Glomerular endothelial cell (primary cell): Measurements from ENCODE around the gene MTCP1. TPM values are rescaled to one million over a fixed set of nuclear protein-coding genes. Genes with fewer than 3 reads are reported as not detected.
A peak's percentile ranks its signal among the peaks of the same experiment; 100 is the strongest.

Experiments
- DNase-seq: peaks from one replicate; pipeline ENCODE4 v3.0.0-alpha.2; 2011; ENCODE audit warnings: low read depth, low spot score; ENCODE audit errors: extremely low read depth
- total RNA-seq: library from RNA; depleted of rRNA; stranded (reverse); fragments of >200 nt; gene quantifications from 2 replicates; pipeline ENCODE4 v1.2.3, GENCODE V29; 2015

Gene MTCP1
- 0.92 and 6.6 TPM in 2 replicates for total RNA-seq

GRCh38 chrX:155070975-155071693, at the start of gene MTCP1, which contains the start of the genes BRCC3 and CMC4:
Gene MTCP1, minus strand, starts transcription at chrX:155071136. Its CDS starts 5,126 bp downstream, at chrX:155066010.
Gene BRCC3, plus strand, starts transcription at chrX:155071508. Its CDS starts 20 bp downstream, at chrX:155071528.
Gene CMC4, minus strand, starts transcription at chrX:155071136. Its CDS starts 7,113 bp downstream, at chrX:155064023.
- no peak for DNase-seq

GRCh38 chrX:155115174-155115819, 44.4 kb upstream of the MTCP1 start:
- no peak for DNase-seq

- DNase-seq = no peak
Measured at GRCh38 chrX:155113097-155113496, 42.2 kb upstream of the MTCP1 start.

- DNase-seq = no peak
Measured at GRCh38 chrX:155112171-155112570, 41.2 kb upstream of the MTCP1 start.

- DNase-seq = no peak
Measured at GRCh38 chrX:155108427-155108826, 37.5 kb upstream of the MTCP1 start.

GRCh38 chrX:155105919-155106318, 35.0 kb upstream of the MTCP1 start:
- no peak for DNase-seq

GRCh38 chrX:155094468-155095061, 23.6 kb upstream of the MTCP1 start:
- no peak for DNase-seq

GRCh38 chrX:155086961-155087735, 16.2 kb upstream of the MTCP1 start:
- no peak for DNase-seq

GRCh38 chrX:155086202-155086840, 15.4 kb upstream of the MTCP1 start:
- no peak for DNase-seq

- DNase-seq = no peak
Measured at GRCh38 chrX:155071694-155072280, 851 bp upstream of the MTCP1 start.

- DNase-seq = no peak
Measured at GRCh38 chrX:155070663-155070974, 317 bp downstream of the MTCP1 start.

- no peak for DNase-seq
Measured at GRCh38 chrX:155070038-155070437, 898 bp downstream of the MTCP1 start.

- no peak for DNase-seq
Measured at GRCh38 chrX:155069414-155069813, 1.5 kb downstream of the MTCP1 start.

GRCh38 chrX:155068165-155068564, 2.8 kb downstream of the MTCP1 start:
- no peak for DNase-seq

- DNase-seq = no peak
Measured at GRCh38 chrX:155065035-155065734, 5.8 kb downstream of the MTCP1 start.

GRCh38 chrX:155061760-155062159, 9.2 kb downstream of the MTCP1 start:
- no peak for DNase-seq

- DNase-seq = peak; percentile 45
Measured at GRCh38 chrX:155056877-155057792, 13.8 kb downstream of the MTCP1 start.

- no peak for DNase-seq
Measured at GRCh38 chrX:155056471-155056870, 14.5 kb downstream of the MTCP1 start.

- no peak for DNase-seq
Measured at GRCh38 chrX:155055494-155055893, 15.4 kb downstream of the MTCP1 start.
